Neural cell (in vitro differentiated cells): ENCODE data around the gene MATN3.

ENCODE experiments used
- EP300 ChIP-seq: fragments of 450-650 bp; conservative IDR thresholded peaks from 2 replicates; pipeline ENCODE4 v1.6.1; 2014; ENCODE audit warnings: antibody characterized with exemption, mild to moderate bottlenecking, moderate library complexity; ENCODE audit not compliant: poor library complexity, severe bottlenecking
- EZH2 ChIP-seq: fragments of 200-600, 300-800 bp; shearing (Covaris generic), sonication (generic); IDR thresholded peaks from 2 replicates; pipeline ENCODE4 v1.6.1; 2014; ENCODE audit warnings: antibody characterized with exemption, low read length, borderline replicate concordance, mild to moderate bottlenecking; ENCODE audit not compliant: insufficient read depth, poor library complexity, severe bottlenecking
- POLR2AphosphoS5 ChIP-seq: IDR thresholded peaks from 2 replicates; pipeline ENCODE4 v1.6.1; 2012
- RAD21 ChIP-seq: fragments of 450-650 bp; conservative IDR thresholded peaks from 2 replicates; pipeline ENCODE4 v1.6.1; 2014; ENCODE audit warnings: antibody characterized with exemption, mild to moderate bottlenecking, moderate library complexity
- REST ChIP-seq: IDR thresholded peaks from 2 replicates; pipeline ENCODE4 v1.6.1; 2012; ENCODE audit warnings: borderline replicate concordance
- SMC3 ChIP-seq: fragments of 450-650 bp; conservative IDR thresholded peaks from 2 replicates; pipeline ENCODE4 v1.6.1; 2014; ENCODE audit warnings: antibody characterized with exemption, mild to moderate bottlenecking, moderate library complexity; ENCODE audit not compliant: poor library complexity
- TF ChIP-seq, protein P1 (sequence below): fragments of 450-650 bp; IDR thresholded peaks from 2 replicates; pipeline ENCODE4 v1.5.1; 2014; ENCODE audit warnings: antibody characterized with exemption, mild to moderate bottlenecking, moderate library complexity; ENCODE audit not compliant: poor library complexity, severe bottlenecking

- TF ChIP-seq EP300 (no peak), POLR2AphosphoS5 (no peak), EZH2 (no peak), RAD21 (no peak), REST (no peak), SMC3 (no peak)
- TF ChIP-seq, protein P1, sequence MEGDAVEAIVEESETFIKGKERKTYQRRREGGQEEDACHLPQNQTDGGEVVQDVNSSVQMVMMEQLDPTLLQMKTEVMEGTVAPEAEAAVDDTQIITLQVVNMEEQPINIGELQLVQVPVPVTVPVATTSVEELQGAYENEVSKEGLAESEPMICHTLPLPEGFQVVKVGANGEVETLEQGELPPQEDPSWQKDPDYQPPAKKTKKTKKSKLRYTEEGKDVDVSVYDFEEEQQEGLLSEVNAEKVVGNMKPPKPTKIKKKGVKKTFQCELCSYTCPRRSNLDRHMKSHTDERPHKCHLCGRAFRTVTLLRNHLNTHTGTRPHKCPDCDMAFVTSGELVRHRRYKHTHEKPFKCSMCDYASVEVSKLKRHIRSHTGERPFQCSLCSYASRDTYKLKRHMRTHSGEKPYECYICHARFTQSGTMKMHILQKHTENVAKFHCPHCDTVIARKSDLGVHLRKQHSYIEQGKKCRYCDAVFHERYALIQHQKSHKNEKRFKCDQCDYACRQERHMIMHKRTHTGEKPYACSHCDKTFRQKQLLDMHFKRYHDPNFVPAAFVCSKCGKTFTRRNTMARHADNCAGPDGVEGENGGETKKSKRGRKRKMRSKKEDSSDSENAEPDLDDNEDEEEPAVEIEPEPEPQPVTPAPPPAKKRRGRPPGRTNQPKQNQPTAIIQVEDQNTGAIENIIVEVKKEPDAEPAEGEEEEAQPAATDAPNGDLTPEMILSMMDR = no peak
Measured at GRCh38 chr2:19949071-19949470, 63.4 kb downstream of the MATN3 start.
